SU-DHL-6 (cell line): Measurements from ENCODE around the gene RALY.

ENCODE experiments used
- H2AFZ ChIP-seq: fragments of 200-600 bp; sonication (generic); 2 replicates; pipeline ENCODE4 v1.6.1; 2014; ENCODE audit warnings: low read depth, mild to moderate bottlenecking, moderate library complexity, mixed read lengths, antibody characterized with exemption, low read length; ENCODE audit not compliant: severe bottlenecking
- H3F3A ChIP-seq: fragments of 200-600 bp; shearing (Covaris generic); 2 replicates; pipeline ENCODE4 v1.6.0; 2016; ENCODE audit warnings: antibody characterized with exemption, mild to moderate bottlenecking; ENCODE audit not compliant: insufficient read depth
- H3K27ac ChIP-seq: fragments of 200-600 bp; sonication (generic); 2 replicates; pipeline ENCODE4 v1.5.1; 2016; ENCODE audit warnings: low read depth, mild to moderate bottlenecking, low read length, moderate library complexity, mixed read lengths
- H3K27me3 ChIP-seq: fragments of 200-600 bp; sonication (generic), shearing (Covaris generic); 2 replicates; pipeline ENCODE4 v1.6.0; 2014; ENCODE audit warnings: mild to moderate bottlenecking, low read length
- H3K36me3 ChIP-seq: fragments of 200-600 bp; sonication (generic); 2 replicates; pipeline ENCODE4 v1.6.1; 2014; ENCODE audit warnings: mild to moderate bottlenecking, low read length, mixed read lengths
- H3K4me2 ChIP-seq: fragments of 300-600, 200-600 bp; shearing (Covaris generic), sonication (generic); 2 replicates; pipeline ENCODE4 v1.6.0; 2014; ENCODE audit warnings: low read length, low read depth, mild to moderate bottlenecking; ENCODE audit not compliant: poor library complexity, severe bottlenecking
- H3K4me3 ChIP-seq: fragments of 200-600 bp; sonication (generic); 2 replicates; pipeline ENCODE4 v1.5.1; 2014; ENCODE audit warnings: antibody characterized with exemption, low read length, mild to moderate bottlenecking, mixed read lengths; ENCODE audit not compliant: insufficient read depth, poor library complexity, severe bottlenecking
- H3K79me2 ChIP-seq: fragments of 200-600 bp; sonication (generic); 2 replicates; pipeline ENCODE4 v1.6.1; 2014; ENCODE audit warnings: mild to moderate bottlenecking, low read length, moderate library complexity; ENCODE audit not compliant: insufficient read depth
- H3K9ac ChIP-seq: fragments of 200-600 bp; sonication (generic); 2 replicates; pipeline ENCODE4 v1.7.0; 2014; ENCODE audit warnings: mild to moderate bottlenecking, low read length
- H3K9me2 ChIP-seq: fragments of 200-600 bp; sonication (generic); replicated peaks from 2 replicates; pipeline ENCODE4 v1.6.1; 2014; ENCODE audit warnings: low read length; ENCODE audit not compliant: insufficient read depth
- H3K9me3 ChIP-seq: fragments of 200-600 bp; sonication (generic); 2 replicates; pipeline ENCODE4 v1.6.1; 2014; ENCODE audit warnings: low read length, mixed read lengths; ENCODE audit not compliant: insufficient read depth
- H4K20me1 ChIP-seq: fragments of 200-600 bp; sonication (generic); 2 replicates; pipeline ENCODE4 v1.6.1; 2014; ENCODE audit warnings: low read depth, mild to moderate bottlenecking, antibody characterized with exemption, low read length, moderate library complexity, mixed read lengths
- CTCF ChIP-seq: fragments of 200-600 bp; sonication (generic); IDR thresholded peaks from one replicate; pipeline ENCODE4 v1.5.1; 2017; ENCODE audit warnings: antibody characterized with exemption, mild to moderate bottlenecking, low read length, moderate library complexity; ENCODE audit not compliant: insufficient read depth, poor library complexity, severe bottlenecking
- EZH2phosphoT487 ChIP-seq: fragments of 200-600 bp; sonication (generic), shearing (Covaris generic); conservative IDR thresholded peaks from 2 replicates; pipeline ENCODE4 v1.6.1; 2018; ENCODE audit warnings: mild to moderate bottlenecking, antibody characterized with exemption, low read length, moderate library complexity, mixed read lengths

Gene RALY

DNA sequence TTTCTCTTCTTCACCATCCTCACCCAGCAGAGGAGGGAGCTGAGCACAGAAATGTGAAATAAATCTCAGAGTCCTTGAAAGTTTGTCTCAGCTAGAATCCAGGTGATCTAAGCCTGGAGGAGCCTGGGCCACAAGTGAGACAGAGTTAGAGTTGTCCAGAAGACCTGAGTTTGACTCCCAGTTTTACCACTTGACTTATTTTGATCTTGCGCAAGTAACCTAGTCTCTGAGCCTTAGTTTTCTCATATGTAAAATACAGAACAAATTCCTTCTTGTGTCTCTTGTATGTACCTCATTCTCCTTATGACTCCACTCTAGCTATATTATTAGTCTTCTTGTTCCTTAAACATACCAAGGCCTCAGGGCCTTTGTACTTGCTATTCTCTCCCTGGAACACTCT lies 36.7 kb downstream of the RALY start:
- Histone ChIP-seq H3K79me2 (peaks cover 89% of the 10 kb centered on the region), H3K4me3 (no peak overlapping the region), H3K9me2 (no peaks in the 10 kb centered on the region), H3F3A (no peaks in the 10 kb centered on the region), H2AFZ (no peak overlapping the region), H4K20me1 (peaks cover 6% of the 10 kb centered on the region; the same call in 1 of the 2 replicates), H3K9ac (no peak overlapping the region), H3K9me3 (no peaks in the 10 kb centered on the region), H3K4me2 (no peak overlapping the region), H3K27ac (no peak overlapping the region), H3K36me3 (peaks cover 8% of the 10 kb centered on the region; the same call in 1 of the 2 replicates), H3K27me3 (no peaks in the 10 kb centered on the region)
- TF ChIP-seq CTCF (no peak), EZH2phosphoT487 (no peak)

- 0 out of 2 replicates have a peak, but pooled peaks cover 6% of the 10 kb centered on the region for H4K20me1 ChIP-seq
- H3F3A ChIP-seq = no peaks in the 10 kb centered on the region
- H3K9me2 ChIP-seq = no peaks in the 10 kb centered on the region
- TF ChIP-seq CTCF (no peak), EZH2phosphoT487 (no peak)
- no peak overlapping the region for H2AFZ ChIP-seq
- H3K79me2 ChIP-seq = peaks cover 91% of the 10 kb centered on the region
- no peaks in the 10 kb centered on the region for H3K27me3 ChIP-seq
- H3K4me3 ChIP-seq = no peak overlapping the region
- H3K9ac ChIP-seq = no peak overlapping the region
- H3K4me2 ChIP-seq = no peak overlapping the region
- H3K27ac ChIP-seq = no peak overlapping the region
- no peaks in the 10 kb centered on the region for H3K9me3 ChIP-seq
- H3K36me3 ChIP-seq = peaks cover 8% of the 10 kb centered on the region; the same call in 1 of the 2 replicates
Observed at GRCh38 chr20:34033903-34034302, 40.2 kb downstream of the RALY start.

- Histone ChIP-seq H3K9ac (no peak overlapping the region), H3K9me2 (no peaks in the 10 kb centered on the region), H3K4me2 (no peak overlapping the region), H2AFZ (no peak overlapping the region), H4K20me1 (peaks cover 6% of the 10 kb centered on the region; the same call in 1 of the 2 replicates), H3F3A (no peaks in the 10 kb centered on the region), H3K4me3 (no peak overlapping the region), H3K27ac (no peak overlapping the region), H3K36me3 (peaks cover 8% of the 10 kb centered on the region; the same call in 1 of the 2 replicates), H3K79me2 (peaks cover 95% of the 10 kb centered on the region), H3K9me3 (no peaks in the 10 kb centered on the region), H3K27me3 (no peaks in the 10 kb centered on the region)
- no peak for TF ChIP-seq CTCF
- no peak for TF ChIP-seq EZH2phosphoT487
Observed at GRCh38 chr20:34037121-34037520, 43.4 kb downstream of the RALY start.
